NCI-H82 (cell line): ENCODE measurements around the gene MRPS5.
A peak's percentile ranks its signal among the peaks of the same experiment; 100 is the strongest.
"Not testable (repeated sequence)": the region's sequence is repeated elsewhere in the genome, so short reads cannot be mapped to it uniquely, and the experiment has no call there.

ENCODE experiments used
- DNase-seq: peaks from one replicate; lab custom pipeline; 2025; lab: John Stamatoyannopoulos, UW

MRPS5 gene

DNA sequence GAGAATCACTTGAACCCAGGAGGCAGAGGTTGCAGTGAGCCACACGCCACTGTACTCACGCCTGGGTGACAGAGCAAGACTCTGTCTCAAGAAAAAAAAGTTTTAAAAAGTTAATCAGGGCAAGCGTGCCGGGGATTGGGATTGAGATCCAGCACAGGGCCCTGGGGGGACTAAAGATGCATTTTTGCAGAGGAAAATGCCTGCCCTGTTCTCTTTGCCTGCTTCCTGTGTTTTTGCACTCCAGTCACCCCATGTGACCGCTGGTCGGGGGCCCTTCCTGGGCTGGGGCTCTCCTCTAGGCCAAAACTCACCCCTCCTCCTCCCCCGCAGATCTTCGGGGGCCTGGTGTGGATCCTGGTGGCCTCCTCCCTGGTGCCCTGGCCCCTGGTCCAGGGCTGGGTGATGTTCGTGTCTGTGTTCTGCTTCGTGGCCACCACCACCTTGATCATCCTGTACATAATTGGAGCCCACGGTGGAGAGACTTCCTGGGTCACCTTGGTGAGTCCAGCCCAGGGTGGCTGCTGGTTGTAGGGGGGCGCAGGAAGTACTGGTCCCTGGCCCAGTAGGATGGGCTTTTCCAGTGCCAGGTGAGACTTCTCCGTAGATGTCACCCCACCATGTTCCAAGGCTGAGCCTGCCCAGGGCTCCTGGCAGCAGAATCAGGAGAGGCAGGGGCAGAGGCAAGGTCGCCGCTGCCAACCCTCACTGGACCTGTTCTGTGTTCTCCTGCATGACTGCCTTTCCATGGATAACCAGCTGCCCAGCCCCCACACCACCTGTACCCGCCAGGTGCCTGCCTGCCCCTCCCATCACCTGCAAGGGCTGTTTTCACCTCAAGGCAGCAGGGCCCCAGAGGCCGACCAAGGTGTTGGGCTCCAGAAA lies 73.7 kb downstream of the MRPS5 start:
- DNase-seq = no peak

DNA sequence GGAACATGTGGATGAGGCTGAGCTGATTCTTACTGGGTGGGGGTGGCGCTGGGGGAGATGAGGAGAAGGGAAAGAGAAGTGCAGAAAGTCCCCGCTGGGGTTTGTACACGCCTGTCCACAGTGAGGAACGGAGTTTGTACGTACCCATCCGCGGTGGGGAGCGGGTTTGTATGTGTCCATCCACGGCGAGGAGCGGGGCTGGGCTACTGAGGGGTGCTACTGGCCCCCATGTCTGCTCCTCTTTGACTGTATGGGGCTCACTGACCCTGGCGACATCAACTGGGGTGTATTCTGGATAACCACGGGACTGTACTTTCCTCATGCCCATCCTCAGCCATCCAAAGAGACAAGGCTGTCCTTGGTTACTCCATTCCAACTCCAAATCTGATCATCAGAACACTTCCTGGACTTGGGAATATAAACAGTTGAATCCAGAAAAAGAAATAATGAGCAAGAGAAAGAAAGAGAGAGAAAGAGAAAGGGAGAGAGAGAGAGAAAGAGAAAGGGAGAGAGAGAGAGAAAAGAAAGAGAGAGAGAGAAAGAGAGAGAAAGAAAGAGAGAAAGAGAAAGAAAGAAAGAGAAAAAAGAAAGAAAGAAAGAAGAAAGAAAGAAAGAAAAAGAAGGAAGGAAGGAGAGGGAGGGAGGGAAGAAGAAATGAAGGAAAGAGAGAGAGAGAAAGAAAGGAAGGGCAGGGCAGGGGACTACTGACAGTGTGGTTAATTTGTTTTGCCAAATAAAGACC lies 75.1 kb downstream of the MRPS5 start:
- no peak for DNase-seq

DNA sequence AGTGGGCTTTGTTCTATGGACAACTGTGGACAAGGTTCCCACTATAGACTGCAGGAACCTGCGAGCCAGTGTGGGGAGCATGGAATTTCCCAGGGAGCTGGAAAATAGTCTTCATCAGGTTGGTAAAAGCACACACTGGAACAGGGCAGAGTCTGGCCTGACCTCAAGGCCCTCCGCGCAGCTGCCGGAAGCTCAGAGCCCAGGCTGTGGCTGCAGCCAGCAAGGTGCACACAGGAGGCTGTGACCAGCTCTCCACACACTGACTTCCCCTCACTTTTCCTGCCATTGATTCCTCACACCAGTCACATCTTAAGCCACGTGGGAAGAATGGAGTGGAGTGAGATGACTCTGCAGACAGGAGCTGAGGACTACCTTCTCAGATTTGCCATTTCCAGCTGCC lies 77.0 kb downstream of the MRPS5 start:
- DNase-seq = no peak

DNA sequence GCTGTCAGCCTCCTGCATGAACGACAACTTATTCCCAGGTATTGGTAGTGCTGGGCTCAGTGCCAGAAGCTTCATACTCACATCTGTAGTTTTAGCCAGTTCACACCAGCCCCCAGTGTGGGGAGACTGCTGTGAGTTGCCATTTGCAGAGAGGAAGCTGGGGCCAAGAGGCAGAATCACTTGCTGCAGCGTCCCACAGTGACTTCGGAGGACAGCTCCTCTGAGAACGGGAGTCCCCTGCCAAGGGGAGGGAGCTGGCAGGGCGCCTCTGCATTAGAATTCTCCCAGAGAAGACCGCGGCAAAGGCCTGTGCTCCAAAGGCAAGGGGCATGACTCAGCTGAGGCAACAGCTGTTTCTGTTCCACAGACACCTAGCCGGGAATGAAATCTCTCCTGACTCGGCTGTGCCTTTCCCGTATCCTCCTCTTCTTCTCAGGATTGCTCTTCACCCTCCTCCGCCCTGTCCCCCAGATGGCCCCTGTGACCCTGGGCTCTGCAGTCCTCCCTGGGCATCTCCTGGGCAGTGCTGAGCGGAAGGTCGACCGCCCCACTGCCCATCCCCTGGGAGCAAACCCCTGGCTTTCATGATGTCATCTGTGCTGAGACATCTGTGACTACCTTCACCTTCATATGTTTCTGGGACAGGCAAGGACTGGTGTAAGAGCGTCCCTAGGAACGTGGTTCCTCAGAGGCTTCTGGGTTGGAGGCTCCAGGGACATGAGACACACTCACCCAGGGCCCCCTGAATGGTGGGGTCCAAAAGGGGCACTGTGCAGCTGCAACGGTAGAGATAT lies 78.1 kb downstream of the MRPS5 start:
- no peak for DNase-seq

DNA sequence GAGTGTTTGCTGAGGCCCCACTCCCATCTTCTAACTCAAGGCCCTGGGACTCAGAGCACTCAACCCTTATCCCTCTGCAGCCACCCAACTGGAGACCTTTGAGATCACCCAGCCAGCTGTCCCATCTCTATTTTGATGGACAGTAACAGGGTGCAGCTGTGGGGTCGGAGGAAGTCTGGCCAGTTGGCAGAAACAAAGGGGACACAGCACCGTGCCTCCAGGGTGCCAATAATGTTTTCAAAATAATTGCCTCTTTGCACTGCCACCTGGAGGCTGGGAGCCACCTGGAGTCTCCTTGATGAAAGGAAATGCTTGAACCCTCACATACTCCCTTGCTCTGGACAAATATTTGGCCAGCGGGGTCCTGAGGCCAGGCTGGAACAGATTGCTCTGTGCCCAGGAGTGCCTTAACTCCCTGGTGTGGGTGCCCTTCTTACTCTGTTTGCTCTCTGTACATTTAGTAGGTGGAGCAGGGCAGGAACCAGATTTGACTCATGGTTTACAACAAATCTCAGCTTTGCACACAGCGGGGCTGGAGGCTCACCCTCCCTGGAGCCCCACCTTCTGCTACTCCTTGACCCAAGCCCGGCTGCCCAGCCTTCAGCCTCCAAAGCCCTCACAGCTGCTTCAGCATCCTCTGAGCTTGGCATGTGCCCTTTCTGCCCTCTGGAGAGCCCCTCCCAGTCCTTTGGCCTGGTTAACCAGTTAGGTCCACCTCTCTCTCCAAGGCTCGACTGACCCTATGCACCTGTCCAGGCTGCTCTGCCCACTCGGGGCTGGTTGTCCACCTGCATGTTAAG lies 78.9 kb downstream of the MRPS5 start:
- DNase-seq = no peak

DNA sequence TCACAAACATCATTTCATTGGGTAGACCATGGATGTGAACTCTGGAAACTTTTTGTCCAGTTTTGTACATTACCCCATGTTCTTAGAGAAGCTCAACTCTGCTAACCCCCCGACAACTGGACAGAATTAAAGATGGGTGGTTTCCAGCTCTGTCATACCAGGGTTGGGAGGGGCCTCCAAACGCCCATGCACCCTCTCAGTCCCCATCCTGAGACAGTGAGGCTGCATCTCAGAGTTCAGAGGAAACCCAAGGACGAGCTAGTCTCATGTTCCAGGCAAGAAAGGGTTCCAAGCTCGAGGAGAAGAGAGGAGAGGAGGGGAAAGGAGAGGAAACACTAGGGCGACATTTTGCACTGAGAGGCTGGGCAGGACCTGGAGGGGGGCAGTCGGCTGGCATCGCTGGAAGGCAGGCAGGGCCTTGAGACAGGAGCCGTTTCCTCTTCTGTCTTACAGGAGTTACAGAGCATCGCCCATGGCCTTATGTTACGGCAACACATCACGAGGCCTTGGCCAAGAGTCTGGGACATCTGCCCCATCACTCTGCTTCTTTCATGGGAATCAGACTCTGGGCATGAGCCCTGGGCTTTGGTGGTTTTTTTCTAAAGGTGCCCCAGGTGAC lies 79.7 kb downstream of the MRPS5 start:
- no peak for DNase-seq

DNA sequence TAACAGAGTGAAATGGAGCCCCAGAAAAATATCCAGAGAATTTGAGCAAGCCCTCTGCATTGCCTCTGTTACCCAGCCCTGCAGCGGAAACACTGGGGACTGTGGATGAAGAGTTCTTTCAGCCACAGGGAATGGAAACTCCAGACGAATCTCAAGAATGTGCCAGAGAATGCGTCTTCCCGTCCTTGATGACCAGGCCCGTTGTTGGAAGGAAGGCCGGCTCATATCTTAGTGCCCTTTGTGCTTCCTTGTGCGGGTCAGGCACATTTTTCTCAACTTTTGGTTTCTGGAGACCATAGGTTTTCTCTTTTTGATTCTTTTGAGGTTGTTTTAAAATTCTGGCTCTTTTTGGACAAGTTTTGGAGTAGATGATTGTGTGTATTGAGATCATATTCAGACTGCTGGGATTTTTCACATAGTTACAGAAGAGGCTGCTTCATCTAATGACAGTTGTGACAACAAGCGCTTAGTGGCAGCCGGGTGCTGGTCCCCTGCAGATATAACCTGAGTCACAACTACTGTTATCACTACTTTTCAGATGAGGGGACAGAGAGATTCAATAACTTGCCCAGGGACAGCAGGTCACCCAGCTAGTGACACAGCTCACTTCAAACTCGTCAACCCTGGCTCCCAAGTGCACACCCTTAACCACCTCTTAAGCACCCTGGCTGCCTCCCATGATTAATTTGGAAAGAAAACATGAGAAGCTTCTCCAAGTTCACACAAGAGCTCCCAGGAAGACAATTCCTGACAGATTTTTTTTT lies 80.4 kb downstream of the MRPS5 start:
- no peak for DNase-seq

DNA sequence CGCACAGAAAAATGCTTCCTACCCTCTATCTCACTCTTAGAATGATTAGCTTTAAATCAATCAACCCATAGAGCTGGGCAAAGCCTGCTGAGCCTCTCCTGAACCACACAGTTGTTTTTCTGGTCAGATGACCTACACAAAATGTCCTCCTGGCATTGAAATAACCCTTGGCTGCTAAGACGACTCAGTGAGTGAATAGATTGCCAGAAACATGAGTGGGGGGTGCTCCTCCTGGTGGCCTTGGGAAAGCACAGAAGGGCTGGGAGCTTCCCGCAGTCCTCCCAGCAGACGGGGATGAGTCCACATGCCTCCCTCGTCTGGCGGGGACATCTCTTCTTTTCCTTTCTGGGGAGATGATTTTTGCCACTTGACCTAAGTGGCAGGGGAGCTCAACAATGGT lies 81.2 kb downstream of the MRPS5 start:
- DNase-seq = peak; percentile 10

DNA sequence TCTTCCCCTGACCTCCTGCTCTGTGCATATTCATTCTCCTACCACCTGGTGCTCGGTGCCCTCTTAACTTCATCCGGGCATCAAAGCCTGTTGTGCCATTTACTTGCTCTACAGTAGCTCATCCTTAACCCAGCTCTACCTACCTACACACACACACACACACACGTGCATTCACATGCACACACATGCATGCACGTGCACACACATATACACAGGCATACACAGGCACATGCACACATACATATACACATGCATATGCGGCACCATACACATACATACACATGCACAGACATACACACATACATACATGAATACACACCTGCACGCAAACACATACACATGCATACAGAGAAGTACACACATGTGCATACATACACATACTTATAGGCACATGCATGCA lies 81.6 kb downstream of the MRPS5 start:
- DNase-seq = no peak

DNA sequence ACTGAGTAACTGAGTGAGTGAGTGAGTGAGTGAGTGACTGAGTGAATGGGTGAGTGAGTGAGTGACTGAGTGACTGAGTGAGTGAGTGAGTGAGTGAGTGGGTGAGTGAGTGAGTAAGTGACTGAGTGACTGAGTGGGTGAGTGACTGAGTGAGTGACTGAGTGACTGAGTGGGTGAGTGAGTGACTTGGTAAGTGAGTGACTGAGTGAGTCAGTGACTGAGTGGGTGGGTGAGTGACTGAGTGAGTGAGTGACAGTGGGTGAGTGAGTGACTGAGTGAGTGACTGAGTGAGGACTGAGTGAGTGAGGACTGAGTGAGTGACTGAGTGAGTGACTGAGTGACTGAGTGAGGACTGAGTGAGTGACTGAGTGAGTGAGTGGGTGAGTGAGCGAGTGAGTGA lies 82.2 kb downstream of the MRPS5 start:
- no peak for DNase-seq

DNA sequence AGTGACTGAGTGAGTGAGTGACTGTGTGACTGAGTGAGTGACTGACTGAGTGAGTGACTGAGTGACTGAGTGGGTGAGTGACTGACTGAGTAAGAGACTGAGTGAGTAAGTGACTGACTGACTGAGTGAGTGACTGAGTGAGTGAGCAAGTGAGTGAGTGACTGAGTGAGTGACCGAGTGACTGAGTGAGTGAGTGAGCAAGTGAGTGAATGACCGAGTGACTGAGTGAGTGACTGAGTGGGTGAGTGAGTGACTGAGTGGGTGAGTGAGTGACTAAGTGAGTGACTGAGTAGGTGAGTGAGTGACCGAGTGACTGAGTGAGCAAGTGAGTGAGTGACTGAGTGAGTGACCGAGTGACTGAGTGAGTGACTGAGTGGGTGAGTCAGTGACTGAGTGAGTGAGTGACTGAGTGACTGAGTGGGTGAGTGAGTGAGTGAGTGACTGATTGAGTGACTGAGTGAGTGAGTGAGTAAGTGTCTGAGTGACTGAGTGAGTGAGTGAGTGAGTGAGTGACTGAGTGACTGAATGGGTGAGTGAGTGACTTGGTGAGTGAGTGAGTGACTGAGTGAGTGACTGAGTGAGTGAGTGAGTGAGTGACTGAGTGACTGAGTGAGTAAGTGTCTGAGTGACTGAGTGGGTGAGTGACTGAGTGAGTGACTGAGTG lies 82.8 kb downstream of the MRPS5 start:
- DNase-seq = no peak

DNA sequence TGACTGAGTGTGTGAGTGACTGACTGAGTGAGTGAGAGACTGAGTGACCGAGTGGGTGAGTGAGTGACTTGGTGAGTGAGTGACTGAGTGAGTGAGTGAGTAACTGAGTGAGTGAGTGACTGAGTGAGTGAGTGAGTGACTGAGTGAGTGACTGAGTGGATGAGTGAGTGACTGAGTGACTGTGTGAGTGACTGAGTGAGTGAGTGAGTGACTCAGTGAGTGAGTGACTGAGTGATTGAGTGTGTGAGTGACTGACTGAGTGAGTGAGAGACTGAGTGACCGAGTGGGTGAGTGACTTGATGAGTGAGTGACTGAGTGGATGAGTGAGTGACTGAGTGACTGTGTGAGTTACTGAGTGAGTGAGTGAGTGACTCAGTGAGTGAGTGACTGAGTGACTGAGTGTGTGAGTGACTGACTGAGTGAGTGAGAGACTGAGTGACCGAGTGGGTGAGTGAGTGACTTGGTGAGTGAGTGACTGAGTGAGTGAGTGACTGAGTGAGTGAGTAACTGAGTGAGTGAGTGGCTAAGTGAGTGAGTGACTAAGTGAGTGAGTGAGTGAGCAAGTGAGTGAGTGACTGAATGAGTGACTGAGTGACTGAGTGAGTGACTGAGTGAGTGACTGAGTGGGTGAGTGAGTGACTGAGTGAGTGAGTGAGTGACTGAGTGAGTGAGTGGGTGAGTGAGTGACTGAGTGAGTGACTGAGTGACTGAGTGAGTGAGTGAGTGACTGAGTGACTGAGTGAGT lies 83.6 kb downstream of the MRPS5 start:
- not testable (repeated sequence) for DNase-seq

DNA sequence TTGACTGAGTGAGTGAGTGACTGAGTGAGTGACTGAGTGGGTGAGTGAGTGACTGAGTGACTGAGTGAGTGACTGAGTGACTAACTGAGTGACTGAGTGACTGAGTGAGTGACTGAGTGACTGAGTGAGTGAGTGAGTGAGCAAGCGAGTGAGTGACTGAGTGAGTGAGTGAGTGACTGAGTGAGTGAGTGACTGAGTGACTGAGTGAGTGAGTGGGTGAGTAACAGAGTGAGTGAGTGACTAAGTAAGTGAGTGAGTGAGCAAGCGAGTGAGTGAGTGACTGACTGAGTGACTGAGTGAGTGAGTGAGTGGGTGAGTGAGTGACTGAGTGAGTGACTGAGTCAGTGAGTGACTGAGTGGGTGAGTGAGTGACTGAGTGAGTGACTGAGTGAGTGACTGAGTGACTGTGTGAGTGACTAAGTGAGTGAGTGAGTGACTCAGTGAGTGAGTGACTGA lies 84.2 kb downstream of the MRPS5 start:
- DNase-seq = no peak

DNA sequence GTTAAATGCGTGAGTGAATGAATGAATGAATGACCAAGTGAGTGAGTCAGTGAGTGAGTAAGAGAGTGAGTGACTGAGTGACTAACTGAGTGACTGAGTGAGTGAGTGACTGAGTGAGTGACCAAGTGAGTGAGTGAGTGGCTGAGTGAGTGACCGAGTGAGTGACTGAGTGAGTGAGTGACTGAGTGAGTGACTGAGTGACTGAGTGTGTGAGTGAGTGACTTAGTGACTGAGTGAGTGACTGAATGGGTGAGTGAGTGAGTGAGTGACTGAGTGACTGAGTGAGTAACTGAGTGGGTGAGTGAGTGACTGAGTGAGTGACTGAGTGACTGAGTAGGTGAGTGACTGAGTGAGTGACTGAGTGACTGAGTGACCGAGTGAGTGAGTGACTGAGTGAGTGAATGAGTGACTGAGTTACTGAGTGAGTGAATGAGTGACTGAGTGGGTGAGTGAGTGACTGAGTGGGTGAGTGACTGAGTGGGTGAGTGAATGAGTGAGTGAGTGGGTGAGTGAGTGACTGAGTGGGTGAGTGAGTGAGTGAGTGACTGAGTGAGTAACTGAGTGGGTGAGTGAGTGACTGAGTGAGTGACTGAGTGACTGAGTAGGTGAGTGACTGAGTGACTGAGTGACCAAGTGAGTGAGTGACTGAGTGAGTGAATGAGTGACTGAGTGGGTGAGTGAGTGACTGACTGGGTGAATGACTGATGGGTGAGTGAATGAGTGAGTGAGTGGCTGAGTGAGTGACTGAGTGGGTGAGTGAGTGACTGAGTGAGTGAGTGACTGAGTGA lies 84.8 kb downstream of the MRPS5 start:
- DNase-seq = no peak
